IMR-90 (cell line): ENCODE data around the gene SORD.

Source experiments
- BHLHE40 ChIP-seq: fragments of 150-350 bp; IDR thresholded peaks from 2 replicates; pipeline ENCODE4 v1.6.1; 2016; ENCODE audit warnings: mild to moderate bottlenecking, low read depth, low read length
- CEBPB ChIP-seq: IDR thresholded peaks from 2 replicates; pipeline ENCODE4 v1.6.1; 2012; ENCODE audit warnings: low read depth, low read length, improper control_type of control experiment
- CTCF ChIP-seq: conservative IDR thresholded peaks from 2 replicates; pipeline ENCODE4 v1.5.1; 2012; ENCODE audit warnings: mild to moderate bottlenecking, low read depth, low read length, improper control_type of control experiment
- ELK1 ChIP-seq: fragments of 150-350 bp; IDR thresholded peaks from 2 replicates; pipeline ENCODE4 v1.6.1; 2016; ENCODE audit warnings: low read depth, mild to moderate bottlenecking, low read length, moderate library complexity, borderline replicate concordance
- MAFK ChIP-seq: IDR thresholded peaks from 2 replicates; pipeline ENCODE4 v1.6.1; 2012; ENCODE audit warnings: low read depth, low read length, improper control_type of control experiment
- POLR2A ChIP-seq: IDR thresholded peaks from 2 replicates; pipeline ENCODE4 v1.6.1; 2012; ENCODE audit warnings: mild to moderate bottlenecking, low read depth, low read length
- RAD21 ChIP-seq: IDR thresholded peaks from 2 replicates; pipeline ENCODE4 v1.6.1; 2012; ENCODE audit warnings: low read length, improper control_type of control experiment
- RCOR1 ChIP-seq: IDR thresholded peaks from 2 replicates; pipeline ENCODE4 v1.6.1; 2012; ENCODE audit warnings: mild to moderate bottlenecking, low read length, improper control_type of control experiment; ENCODE audit not compliant: insufficient replicate concordance
- RFX5 ChIP-seq: IDR thresholded peaks from 2 replicates; pipeline ENCODE4 v1.8.0; 2012; ENCODE audit warnings: low read depth, mild to moderate bottlenecking, low read length, moderate library complexity
- USF2 ChIP-seq: fragments of 150-350 bp; IDR thresholded peaks from 2 replicates; pipeline ENCODE4 v1.6.1; 2017; ENCODE audit warnings: mild to moderate bottlenecking, antibody characterized with exemption, low read length, low read depth

GRCh38 chr15:45121706-45122417, 98.9 kb downstream of the SORD start:
- TF ChIP-seq RFX5 (no peak), CEBPB (peak; percentile 47; the same call in 1 of the 2 replicates), USF2 (no peak), CTCF (no peak), BHLHE40 (peak; percentile 68), RCOR1 (no peak), POLR2A (no peak), RAD21 (no peak), MAFK (no peak), ELK1 (no peak)
